SK-N-SH (cell line): Measurements from ENCODE around the gene ACBD6. TPM values are rescaled to one million over a fixed set of nuclear protein-coding genes. Genes with fewer than 3 reads are reported as not detected.

ENCODE experiments used
- CTCF ChIA-PET: fragments of 300-600, 350-600 bp; formaldehyde crosslinking; extraction: SDS; loops from one replicate; lab custom pipeline; 2021; lab: Yijun Ruan, JAX
- POLR2A ChIA-PET: fragments of 350-600 bp; sonication (Branson Sonifier 250); formaldehyde crosslinking; extraction: SDS; loops from one replicate; lab custom pipeline; 2020; ENCODE audit warnings: antibody characterized with exemption, inconsistent platforms; lab: Yijun Ruan, JAX
- DNase-seq: peaks from one replicate; pipeline ENCODE4 v3.0.0; 2012
- H2AFZ ChIP-seq: fragments of 200-600 bp; sonication (generic); 2 replicates; pipeline ENCODE4 v1.8.1; 2016; ENCODE audit warnings: antibody characterized with exemption, mild to moderate bottlenecking, low read depth
- H3F3A ChIP-seq: fragments of 200-600 bp; sonication (generic); replicated peaks from 2 replicates; pipeline ENCODE3; 2016; ENCODE audit warnings: antibody characterized with exemption, mild to moderate bottlenecking; ENCODE audit not compliant: insufficient read depth
- H3K27ac ChIP-seq, 2 experiments: fragments of 200-500 bp in 1 of 2; fragments of 200-600 bp in 1 of 2; sonication (Bioruptor generic) in 1 of 2; sonication (generic), shearing (Covaris generic) in 1 of 2; 2 replicates each; pipeline versions ENCODE4 v1.5.1 to v1.6.1; 2014 to 2016; ENCODE audit warnings: low read depth in 2 of 2, inconsistent platforms in 1 of 2, low read length in 1 of 2, mild to moderate bottlenecking in 1 of 2, mixed read lengths in 1 of 2
- H3K27me3 ChIP-seq: fragments of 200-600 bp; sonication (generic), shearing (Covaris generic); 2 replicates; pipeline ENCODE4 v1.6.1; 2016; ENCODE audit warnings: mixed run types; ENCODE audit not compliant: insufficient read depth
- H3K36me3 ChIP-seq, 2 experiments: fragments of 200-500 bp in 1 of 2; fragments of 200-600 bp in 1 of 2; sonication (Bioruptor generic) in 1 of 2; sonication (generic) in 1 of 2; replicated peaks in 1 of 2; 2 replicates each; pipeline versions ENCODE3 to v1.5.1; 2014 to 2016; ENCODE audit warnings: low read length in 1 of 2, mild to moderate bottlenecking in 1 of 2; ENCODE audit not compliant: insufficient read depth in 2 of 2, control insufficient read depth in 1 of 2
- H3K4me1 ChIP-seq, 2 experiments: fragments of 200-500 bp in 1 of 2; fragments of 200-600 bp in 1 of 2; sonication (Bioruptor generic) in 1 of 2; sonication (generic), shearing (Covaris generic) in 1 of 2; 2 replicates each; pipeline versions ENCODE4 v1.5.1 to v1.6.1; 2014 to 2016; ENCODE audit warnings: low read depth in 1 of 2, low read length in 1 of 2, mixed run types in 1 of 2; ENCODE audit not compliant: insufficient read depth in 2 of 2, control insufficient read depth in 1 of 2
- H3K4me2 ChIP-seq: fragments of 200-600 bp; sonication (generic), shearing (Covaris generic); 2 replicates; pipeline ENCODE4 v1.6.1; 2017; ENCODE audit warnings: mixed run types
- H3K4me3 ChIP-seq, 2 experiments: fragments of 200-500 bp in 1 of 2; fragments of 200-600 bp in 1 of 2; sonication (Bioruptor generic) in 1 of 2; sonication (generic), shearing (Covaris generic) in 1 of 2; 2 replicates each; pipeline versions ENCODE4 v1.5.1 to v1.8.1; 2014 to 2016; ENCODE audit warnings: low read depth in 2 of 2, inconsistent platforms in 1 of 2, low read length in 1 of 2, mild to moderate bottlenecking in 1 of 2, mixed read lengths in 1 of 2, moderate library complexity in 1 of 2
- H3K79me2 ChIP-seq: fragments of 200-600 bp; sonication (generic); 2 replicates; pipeline ENCODE4 v1.8.1; 2017; ENCODE audit warnings: mild to moderate bottlenecking; ENCODE audit not compliant: insufficient read depth
- H3K9ac ChIP-seq: fragments of 200-600 bp; sonication (generic); 2 replicates; pipeline ENCODE4 v1.6.1; 2017; ENCODE audit warnings: mixed run types
- H3K9me2 ChIP-seq: fragments of 200-600 bp; sonication (generic); 2 replicates; pipeline ENCODE4 v1.6.1; 2017; ENCODE audit warnings: mixed run types
- H3K9me3 ChIP-seq: fragments of 200-600 bp; sonication (generic); 2 replicates; pipeline ENCODE4 v1.6.1; 2017; ENCODE audit warnings: mixed run types, mild to moderate bottlenecking, moderate library complexity
- H4K20me1 ChIP-seq: fragments of 200-600 bp; sonication (generic); 2 replicates; pipeline ENCODE4 v1.6.1; 2017; ENCODE audit warnings: mild to moderate bottlenecking, mixed run types; ENCODE audit not compliant: insufficient read depth
- GATA2 ChIP-seq: sonication (generic); formaldehyde crosslinking; IDR thresholded peaks from 2 replicates; pipeline ENCODE4 v1.5.0; 2020; ENCODE audit warnings: mild to moderate bottlenecking, missing genetic modification reagents
- IRF3 ChIP-seq: fragments of 150-350 bp; IDR thresholded peaks from 2 replicates; pipeline ENCODE4 v1.6.1; 2016; ENCODE audit warnings: mild to moderate bottlenecking, low read depth, low read length
- MXI1 ChIP-seq: IDR thresholded peaks from 2 replicates; pipeline ENCODE4 v1.6.1; 2012; ENCODE audit warnings: mild to moderate bottlenecking, low read depth, low read length, improper control_type of control experiment
- NFIC ChIP-seq: IDR thresholded peaks from 2 replicates; pipeline ENCODE4 v1.4.0; 2012; ENCODE audit warnings: borderline replicate concordance
- NRF1 ChIP-seq: IDR thresholded peaks from 2 replicates; pipeline ENCODE4 v1.6.1; 2012; ENCODE audit warnings: low read depth, mild to moderate bottlenecking, low read length
- PBX3 ChIP-seq: IDR thresholded peaks from 2 replicates; pipeline ENCODE4; 2012
- USF1 ChIP-seq: IDR thresholded peaks from 2 replicates; pipeline ENCODE4 v1.4.0; 2012; ENCODE audit warnings: low read depth, borderline replicate concordance
- WGBS: methylation state at CpG from one replicate; pipeline ENCODE4 v1.1.6; 2017; ENCODE audit warnings: low lambda C conversion rate; 5-methylcytosine and 5-hydroxymethylcytosine counted together
- polyA plus RNA-seq, 3 experiments: library from polyadenylated mRNA; depleted of rRNA; stranded (reverse); fragments of >200 nt; gene quantifications; 2 replicates each; pipeline ENCODE4 v1.2.3, GENCODE V29; 2012

Gene ACBD6
- polyA plus RNA-seq, 1 of the 3 experiments (the other 2 are of a cell fraction), result 60.9 TPM

- Histone ChIP-seq H3K9ac (no peak overlapping the region), H3K4me3 (no peak overlapping the region), H3K36me3 (no peaks in the 10 kb centered on the region), H3K4me1 (peaks cover 0 to 7% of the 10 kb centered on the region in 2 experiments; a peak in 1 of 4 replicates), H3F3A (no peaks in the 10 kb centered on the region), H3K9me2 (no peaks in the 10 kb centered on the region), H3K27ac (no peak overlapping the region), H4K20me1 (no peaks in the 10 kb centered on the region), H3K9me3 (no peaks in the 10 kb centered on the region), H3K27me3 (no peaks in the 10 kb centered on the region), H3K4me2 (no peak overlapping the region), H2AFZ (no peak overlapping the region), H3K79me2 (no peaks in the 10 kb centered on the region)
- DNase-seq, result no peak
- POLR2A ChIA-PET, result no interaction called here
- CTCF ChIA-PET, result no interaction called here
- 93% methylated on average over 9 of the region's 9 CpGs for WGBS
- no peak for TF ChIP-seq PBX3
Measured at GRCh38 chr1:180265201-180265600, 237.2 kb downstream of the ACBD6 start.

- no peak overlapping the region for H2AFZ ChIP-seq
- WGBS, result 89% methylated on average over 2 of the region's 2 CpGs
- H3K9me3 ChIP-seq, result no peaks in the 10 kb centered on the region
- H3K9me2 ChIP-seq, result no peaks in the 10 kb centered on the region
- H3K4me3 ChIP-seq, result no peak overlapping the region
- no peak overlapping the region for H3K9ac ChIP-seq
- H3K4me2 ChIP-seq, result no peak overlapping the region
- no peak overlapping the region for H3K27ac ChIP-seq
- H3K4me1 ChIP-seq, result peaks cover 0 to 7% of the 10 kb centered on the region in 2 experiments; a peak in 1 of 4 replicates
- no peak for TF ChIP-seq NRF1
- TF ChIP-seq MXI1, result no peak
- TF ChIP-seq USF1, result no peak
- no peak for TF ChIP-seq GATA2 (CRISPR knock-in tag)
- no peaks in the 10 kb centered on the region for H4K20me1 ChIP-seq
- H3F3A ChIP-seq, result no peaks in the 10 kb centered on the region
- DNase-seq, result no peak
- CTCF ChIA-PET, result no interaction called here
- no peaks in the 10 kb centered on the region for H3K79me2 ChIP-seq
- H3K27me3 ChIP-seq, result no peaks in the 10 kb centered on the region
- no peaks in the 10 kb centered on the region for H3K36me3 ChIP-seq
- POLR2A ChIA-PET, result no interaction called here
Measured at GRCh38 chr1:180264595-180264994, 237.8 kb downstream of the ACBD6 start.

GRCh38 chr1:180262628-180263488 lies 239.5 kb downstream of the ACBD6 start:
- H3K4me3 ChIP-seq, result no peak overlapping the region
- WGBS, result 71% methylated on average over 12 of the region's 12 CpGs
- H3F3A ChIP-seq, result no peaks in the 10 kb centered on the region
- H3K4me1 ChIP-seq, result peaks cover 0 to 7% of the 10 kb centered on the region in 2 experiments; a peak in 1 of 4 replicates
- DNase-seq, result no peak
- CTCF ChIA-PET, result interaction anchor here (3.0 kb wide), 1 partner anchor 10 kb away, joined by 25 read pairs; no protein-coding TSS in a partner anchor
- no peaks in the 10 kb centered on the region for H3K9me3 ChIP-seq
- POLR2A ChIA-PET, result no interaction called here
- peak; percentile 61 for TF ChIP-seq NFIC
- no peak for TF ChIP-seq IRF3
- no peak overlapping the region for H3K27ac ChIP-seq
- no peaks in the 10 kb centered on the region for H3K79me2 ChIP-seq
- H2AFZ ChIP-seq, result no peak overlapping the region
- no peaks in the 10 kb centered on the region for H4K20me1 ChIP-seq
- no peaks in the 10 kb centered on the region for H3K27me3 ChIP-seq
- no peak overlapping the region for H3K4me2 ChIP-seq
- no peaks in the 10 kb centered on the region for H3K9me2 ChIP-seq
- H3K36me3 ChIP-seq, result no peaks in the 10 kb centered on the region
- H3K9ac ChIP-seq, result no peak overlapping the region
